GM18499 (cell line): ENCODE results near the gene BLID.

Experiments used
- ATAC-seq: cut with Tn5 transposase; IDR thresholded peaks from one replicate; pipeline ENCODE4 v1.9.1; 2021; ENCODE audit warnings: moderate number of reproducible peaks; ENCODE audit not compliant: insufficient read depth, unreplicated experiment

Gene BLID

DNA sequence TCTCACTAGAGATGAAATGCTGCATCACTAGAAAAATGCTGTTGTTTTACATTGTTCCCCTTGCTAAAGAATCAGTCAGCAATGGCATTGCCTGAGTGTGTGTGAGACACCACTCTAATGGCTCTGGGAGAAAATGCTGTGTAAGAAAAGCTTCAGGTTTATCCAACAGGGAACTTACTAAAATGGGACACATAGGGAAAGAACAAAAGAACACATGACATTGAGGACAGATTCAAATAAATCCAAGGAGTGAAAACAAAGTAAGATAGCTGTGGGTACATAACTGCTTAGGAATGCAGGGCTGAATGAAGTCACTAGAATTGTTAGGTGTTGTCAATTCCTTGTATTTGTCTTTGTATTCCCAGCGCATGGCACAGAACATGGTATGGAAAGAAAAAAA, 24.2 kb downstream of the BLID start:
- ATAC-seq = no peak

- ATAC-seq = no peak
Measured at GRCh38 chr11:122089111-122089510, 26.9 kb downstream of the BLID start.

- no peak for ATAC-seq
Measured at GRCh38 chr11:122085712-122086111, 30.3 kb downstream of the BLID start.

DNA sequence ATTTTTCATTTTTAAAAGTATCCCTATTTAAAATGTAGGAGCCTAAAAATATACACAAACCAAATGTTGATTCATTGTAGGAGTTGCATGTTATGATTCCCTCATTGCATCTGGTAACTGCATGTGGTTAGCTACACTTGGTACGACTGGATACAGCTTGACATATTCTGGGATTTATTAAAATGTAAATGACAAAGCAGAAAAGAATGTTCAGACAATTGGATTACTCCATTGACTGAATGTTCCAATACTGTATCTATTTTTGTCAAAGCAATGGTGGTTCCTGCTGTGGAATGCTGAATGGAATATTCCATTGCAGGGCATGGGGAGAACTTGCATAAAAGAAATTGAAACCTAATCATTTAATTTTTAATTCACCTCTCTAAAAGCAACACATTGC, 30.8 kb downstream of the BLID start:
- no peak for ATAC-seq

DNA sequence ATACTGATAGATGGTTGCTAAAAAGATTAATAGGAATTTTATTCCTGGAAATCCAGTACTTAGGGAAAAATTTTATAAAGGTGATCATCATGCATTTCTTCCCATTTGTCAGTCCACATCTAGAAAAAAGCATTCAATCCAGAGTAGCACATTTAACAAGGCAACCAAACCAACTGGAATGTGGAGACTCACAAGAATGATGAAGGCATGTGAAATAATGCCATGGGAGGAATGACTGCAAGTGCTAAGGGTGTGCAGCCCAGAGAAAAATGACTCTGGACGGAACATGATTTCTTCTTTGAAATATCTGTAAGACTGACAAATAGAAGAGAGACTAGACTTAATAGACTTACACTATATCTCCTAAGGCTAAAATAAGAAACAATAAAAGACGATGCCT, 33.8 kb downstream of the BLID start:
- no peak for ATAC-seq

- ATAC-seq = no peak
Measured at GRCh38 chr11:122081073-122081472, 34.9 kb downstream of the BLID start.

- ATAC-seq = no peak
Measured at GRCh38 chr11:122077459-122077858, 38.6 kb downstream of the BLID start.

GRCh38 chr11:122076512-122077120, 39.4 kb downstream of the BLID start:
- no peak for ATAC-seq

- no peak for ATAC-seq
Measured at GRCh38 chr11:122075016-122075415, 41.0 kb downstream of the BLID start.

GRCh38 chr11:122074022-122074421, 42.0 kb downstream of the BLID start:
- no peak for ATAC-seq

GRCh38 chr11:122071709-122072202, 44.3 kb downstream of the BLID start:
- no peak for ATAC-seq

- no peak for ATAC-seq
Measured at GRCh38 chr11:122069707-122070360, 46.2 kb downstream of the BLID start.

- no peak for ATAC-seq
Measured at GRCh38 chr11:122068837-122069236, 47.2 kb downstream of the BLID start.

DNA sequence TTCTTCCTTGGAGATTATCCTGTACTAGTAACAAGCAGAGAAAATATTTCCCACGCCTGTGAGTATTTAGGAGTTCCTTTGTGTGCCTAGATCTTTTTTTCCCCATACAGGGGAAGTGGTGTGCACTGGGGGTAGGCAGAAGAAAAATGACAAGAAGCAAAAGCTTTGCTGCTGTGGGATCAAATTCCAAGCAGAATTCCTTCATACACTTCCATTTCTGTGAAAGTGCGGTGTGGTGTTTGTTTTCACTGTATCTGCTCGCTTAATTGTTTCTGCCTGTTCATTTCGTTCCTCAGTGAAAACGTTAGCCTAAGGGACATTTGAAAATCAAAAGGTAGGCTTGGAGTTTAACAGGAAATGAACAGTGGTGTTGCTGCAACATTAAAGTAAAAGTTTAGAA, 47.9 kb downstream of the BLID start:
- ATAC-seq = no peak
